HG02623 (cell line): ENCODE results near the gene ABCC4.

Experiments
- ATAC-seq: cut with Tn5 transposase; IDR thresholded peaks from one replicate; pipeline ENCODE4 v1.9.1; 2021; ENCODE audit warnings: moderate library complexity; ENCODE audit not compliant: unreplicated experiment

The ABCC4 gene

GRCh38 chr13:95258619-95259194 is 42.5 kb downstream of the ABCC4 start:
- ATAC-seq: peak; percentile 51

- ATAC-seq: no peak
Observed at GRCh38 chr13:95258098-95258497, 43.2 kb downstream of the ABCC4 start.

- no peak for ATAC-seq
Observed at GRCh38 chr13:95256091-95256490, 45.2 kb downstream of the ABCC4 start.

- ATAC-seq: no peak
Observed at GRCh38 chr13:95255072-95255732, 46.0 kb downstream of the ABCC4 start.

- ATAC-seq: no peak
Observed at GRCh38 chr13:95254339-95254738, 46.9 kb downstream of the ABCC4 start.

- ATAC-seq: no peak
Observed at GRCh38 chr13:95253033-95253432, 48.2 kb downstream of the ABCC4 start.

GRCh38 chr13:95251641-95252040 is 49.6 kb downstream of the ABCC4 start:
- no peak for ATAC-seq

- ATAC-seq: peak; percentile 54
Observed at GRCh38 chr13:95250961-95251360, 50.3 kb downstream of the ABCC4 start.

GRCh38 chr13:95248953-95249352 is 52.3 kb downstream of the ABCC4 start:
- no peak for ATAC-seq

- ATAC-seq: no peak
Observed at GRCh38 chr13:95247852-95248251, 53.4 kb downstream of the ABCC4 start.

- no peak for ATAC-seq
Observed at GRCh38 chr13:95247171-95247570, 54.1 kb downstream of the ABCC4 start.

- no peak for ATAC-seq
Observed at GRCh38 chr13:95246292-95247082, 54.8 kb downstream of the ABCC4 start.

- ATAC-seq: no peak
Observed at GRCh38 chr13:95245071-95245470, 56.2 kb downstream of the ABCC4 start.

- no peak for ATAC-seq
Observed at GRCh38 chr13:95243207-95243606, 58.0 kb downstream of the ABCC4 start.

GRCh38 chr13:95241321-95241720 is 59.9 kb downstream of the ABCC4 start:
- no peak for ATAC-seq

- peak; percentile 66 for ATAC-seq
Observed at GRCh38 chr13:95239283-95239682, 62.0 kb downstream of the ABCC4 start.

- no peak for ATAC-seq
Observed at GRCh38 chr13:95237310-95237870, 63.9 kb downstream of the ABCC4 start.

GRCh38 chr13:95236774-95237173 is 64.5 kb downstream of the ABCC4 start:
- no peak for ATAC-seq

- ATAC-seq: no peak
Observed at GRCh38 chr13:95235974-95236373, 65.3 kb downstream of the ABCC4 start.

- no peak for ATAC-seq
Observed at GRCh38 chr13:95235199-95235756, 66.0 kb downstream of the ABCC4 start.

- ATAC-seq: peak; percentile 85
Observed at GRCh38 chr13:95234242-95234641, 67.0 kb downstream of the ABCC4 start.
